ENCODE measurements around the gene SIAH2. TPM values are rescaled to one million over a fixed set of nuclear protein-coding genes. Genes with fewer than 3 reads are reported as not detected.
"Not testable (repeated sequence)": the region's sequence is repeated elsewhere in the genome, so short reads cannot be mapped to it uniquely, and the experiment has no call there.

Gene SIAH2, protein sequence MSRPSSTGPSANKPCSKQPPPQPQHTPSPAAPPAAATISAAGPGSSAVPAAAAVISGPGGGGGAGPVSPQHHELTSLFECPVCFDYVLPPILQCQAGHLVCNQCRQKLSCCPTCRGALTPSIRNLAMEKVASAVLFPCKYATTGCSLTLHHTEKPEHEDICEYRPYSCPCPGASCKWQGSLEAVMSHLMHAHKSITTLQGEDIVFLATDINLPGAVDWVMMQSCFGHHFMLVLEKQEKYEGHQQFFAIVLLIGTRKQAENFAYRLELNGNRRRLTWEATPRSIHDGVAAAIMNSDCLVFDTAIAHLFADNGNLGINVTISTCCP
- polyA plus RNA-seq (ENCODE audit: insufficient read depth in 1 of 5, insufficient read length in 5 of 5, low replicate concordance in 1 of 5): 10 to 100 TPM; 19.4 to 24.1 (median 21.5) TPM
- long read RNA-seq, donor 1, transcript SIAH2-201 (2 exons, 2,517 nt): major isoform, 15 of 15 reads
- long read RNA-seq, donor 1, partial matches to known transcripts: 0 of 15 reads
- long read RNA-seq, donor 1, other reads (novel, unspliced or antisense): 0 of 15 reads
- long read RNA-seq, donor 2, transcript SIAH2-201 (2 exons, 2,517 nt): major isoform, 11 of 11 reads
- long read RNA-seq, donor 2, partial matches to known transcripts: 0 of 11 reads
- long read RNA-seq, donor 2, other reads (novel, unspliced or antisense): 0 of 11 reads
- long read RNA-seq, donor 3, transcript SIAH2-201 (2 exons, 2,517 nt): major isoform, 17 of 24 reads
- long read RNA-seq, donor 3, partial matches to known transcripts: 0 of 24 reads
- long read RNA-seq, donor 3, other reads (novel, unspliced or antisense): 7 of 24 reads
- long read RNA-seq, donor 4, transcript SIAH2-201 (2 exons, 2,517 nt): major isoform, 11 of 11 reads
- long read RNA-seq, donor 4, partial matches to known transcripts: 0 of 11 reads
- long read RNA-seq, donor 4, other reads (novel, unspliced or antisense): 0 of 11 reads
- long read RNA-seq, donor 5, transcript SIAH2-201 (2 exons, 2,517 nt): major isoform, 18 of 18 reads
- long read RNA-seq, donor 5, partial matches to known transcripts: 0 of 18 reads
- long read RNA-seq, donor 5, other reads (novel, unspliced or antisense): 0 of 18 reads
- long read RNA-seq, donor 6, transcript SIAH2-201 (2 exons, 2,517 nt): major isoform, 22 of 22 reads
- long read RNA-seq, donor 6, partial matches to known transcripts: 0 of 22 reads
- long read RNA-seq, donor 6, other reads (novel, unspliced or antisense): 0 of 22 reads
- long read RNA-seq, donor 7, transcript SIAH2-201 (2 exons, 2,517 nt): major isoform, 14 of 15 reads
- long read RNA-seq, donor 7, partial matches to known transcripts: 0 of 15 reads
- long read RNA-seq, donor 7, other reads (novel, unspliced or antisense): 0 of 15 reads
- long read RNA-seq, donor 8, transcript SIAH2-201 (2 exons, 2,517 nt): major isoform, 9 of 9 reads
- long read RNA-seq, donor 8, partial matches to known transcripts: 0 of 9 reads
- long read RNA-seq, donor 8, other reads (novel, unspliced or antisense): 0 of 9 reads

DNA sequence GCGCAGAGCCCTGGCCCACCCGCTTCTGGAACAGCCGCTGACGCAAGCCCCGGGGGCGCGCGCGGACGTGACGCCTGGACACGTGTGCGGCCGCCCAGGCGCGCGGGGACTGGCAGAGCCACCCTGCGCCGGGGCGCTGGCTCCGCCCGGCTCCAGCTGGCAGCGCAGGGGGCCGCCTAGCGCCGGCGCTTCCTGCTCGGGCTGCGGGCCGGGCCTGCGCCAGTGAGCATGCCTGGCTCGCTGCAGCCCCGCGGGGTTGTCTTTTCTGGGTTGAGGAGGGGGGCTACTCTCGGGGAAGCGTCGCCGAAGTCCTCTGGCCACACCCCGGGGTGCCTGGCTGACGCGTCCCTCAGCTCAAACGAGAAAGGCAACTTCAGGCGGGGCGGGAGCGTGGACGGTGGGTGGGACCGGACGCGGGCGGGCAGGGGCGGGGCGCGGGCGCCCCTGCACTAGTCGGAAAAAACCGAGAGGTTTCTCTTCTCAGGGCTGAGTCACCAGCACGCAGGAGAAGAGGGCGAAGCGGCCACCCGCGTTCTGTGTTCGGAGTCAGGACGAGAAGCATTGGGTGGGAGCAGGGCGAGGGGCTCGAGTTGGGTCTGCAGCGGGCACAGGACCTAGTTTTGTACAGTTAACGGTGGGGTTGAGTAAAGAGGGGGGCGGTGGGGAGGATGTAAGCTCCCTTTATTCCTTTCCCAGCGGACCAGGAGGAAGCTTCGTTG, at the start of gene SIAH2:
Gene SIAH2 (minus strand): TSS at position 48 of the 719 bp plus-strand sequence. CDS start 320 bp downstream, outside the sequence.
- peak; percentile 94 to 95 for DNase-seq

GRCh38 chr3:150811984-150812383, 49.0 kb upstream of the SIAH2 start:
- no peak for DNase-seq

DNA sequence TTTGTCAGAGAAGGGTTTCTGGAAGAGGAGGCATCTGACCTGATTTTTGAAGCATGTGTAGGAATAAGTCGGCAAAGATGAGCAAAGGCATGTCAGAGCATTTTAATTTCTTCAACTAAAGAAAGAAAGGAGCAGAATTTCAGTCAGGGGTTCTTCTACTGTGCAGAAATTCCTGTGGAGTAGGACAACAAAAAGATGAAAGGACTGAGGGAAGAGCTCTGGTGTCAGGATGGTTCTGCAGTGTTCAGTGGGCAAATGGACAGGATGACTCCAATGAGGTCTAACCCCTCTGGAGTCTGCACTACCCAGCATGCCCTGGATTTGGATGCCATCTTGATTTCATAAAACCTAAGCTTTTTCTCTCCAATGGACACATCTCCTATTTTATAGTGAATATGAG, 47.7 kb upstream of the SIAH2 start:
- no peak for DNase-seq

GRCh38 chr3:150806185-150806835, 43.3 kb upstream of the SIAH2 start:
- DNase-seq: no peak

- DNase-seq: no peak
These were observed 42.4 kb upstream of the SIAH2 start for GRCh38 chr3:150805354-150805753.

GRCh38 chr3:150803440-150803985, 40.5 kb upstream of the SIAH2 start:
- no peak for DNase-seq

- no peak for DNase-seq
These were observed 37.8 kb upstream of the SIAH2 start for GRCh38 chr3:150800722-150801121.

- DNase-seq: no peak
These were observed 35.2 kb upstream of the SIAH2 start for GRCh38 chr3:150798122-150798618.

- DNase-seq: no peak
These were observed 34.2 kb upstream of the SIAH2 start for GRCh38 chr3:150797155-150797554.

GRCh38 chr3:150796527-150796926, 33.6 kb upstream of the SIAH2 start:
- not testable (repeated sequence) for DNase-seq

DNA sequence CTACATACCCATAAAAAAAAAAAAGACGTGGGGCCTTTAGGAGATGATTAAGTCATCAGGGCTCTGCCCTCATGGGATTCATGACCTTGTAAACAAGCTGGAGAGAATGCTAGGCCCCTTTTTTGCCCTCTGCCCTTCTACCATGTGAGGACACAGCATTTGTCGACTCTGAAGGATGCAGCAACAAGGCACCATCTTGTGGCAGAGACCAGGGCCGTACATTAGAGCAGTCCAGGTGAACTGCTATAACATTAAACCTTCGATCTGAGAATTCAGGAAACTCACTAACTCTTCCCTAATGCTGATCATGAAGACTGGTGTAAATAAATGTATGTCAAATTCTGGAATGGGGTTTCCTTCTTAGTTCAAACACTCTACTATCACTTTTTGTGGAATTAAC, 30.7 kb upstream of the SIAH2 start:
- no peak for DNase-seq

GRCh38 chr3:150790629-150791028, 27.7 kb upstream of the SIAH2 start:
- no peak for DNase-seq

GRCh38 chr3:150789451-150789850, 26.5 kb upstream of the SIAH2 start:
- no peak for DNase-seq

DNA sequence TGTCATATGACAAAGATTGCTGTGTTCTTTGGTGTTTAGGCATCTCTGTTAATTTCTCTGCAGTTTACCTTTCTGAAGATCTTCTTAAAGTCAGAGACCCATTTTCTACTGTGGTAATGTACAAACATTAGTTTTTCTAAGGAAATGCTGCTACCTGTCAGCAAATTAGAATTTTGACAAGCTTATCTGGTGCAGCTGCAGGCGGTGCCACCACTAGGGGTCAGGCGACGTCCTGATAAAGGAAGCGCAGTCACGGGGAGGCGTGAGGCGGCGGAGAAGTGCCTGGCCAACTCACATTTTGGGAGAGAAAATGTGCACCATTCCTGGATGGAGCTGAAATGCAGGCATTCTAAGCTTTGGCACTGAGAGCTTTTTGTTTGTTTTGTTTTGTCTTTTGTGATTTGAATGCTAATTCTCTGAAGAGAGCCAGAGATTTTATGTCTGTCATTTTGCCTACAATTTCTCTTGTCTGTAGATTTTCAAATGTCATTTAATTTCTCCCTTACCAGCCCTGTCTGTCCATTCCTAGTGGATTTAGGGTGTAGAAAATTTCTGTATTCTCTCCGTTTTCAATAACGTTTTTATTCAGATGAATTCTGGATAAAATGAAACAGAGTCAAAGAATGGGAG, 24.9 kb upstream of the SIAH2 start:
- DNase-seq: peak; percentile 64 to 73

DNA sequence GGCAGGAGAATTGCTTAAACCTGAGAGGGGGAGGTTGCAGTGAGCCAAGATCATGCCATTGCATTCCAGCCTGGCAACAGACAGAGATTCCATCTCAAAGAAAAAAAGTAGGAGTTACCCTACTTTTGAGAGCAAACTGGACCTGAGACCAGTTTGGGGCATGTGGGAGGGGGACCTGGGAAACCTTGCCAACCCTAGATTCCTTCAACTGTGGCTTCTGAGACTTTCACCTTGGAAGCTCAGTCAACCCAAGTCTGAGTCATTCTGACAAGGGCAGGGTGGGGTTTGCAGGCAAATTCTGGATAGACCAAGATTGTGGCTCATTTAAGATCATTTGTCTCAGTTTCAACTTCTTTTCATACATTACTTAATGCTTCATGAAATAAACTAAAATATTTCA, 23.8 kb upstream of the SIAH2 start:
- no peak for DNase-seq

DNA sequence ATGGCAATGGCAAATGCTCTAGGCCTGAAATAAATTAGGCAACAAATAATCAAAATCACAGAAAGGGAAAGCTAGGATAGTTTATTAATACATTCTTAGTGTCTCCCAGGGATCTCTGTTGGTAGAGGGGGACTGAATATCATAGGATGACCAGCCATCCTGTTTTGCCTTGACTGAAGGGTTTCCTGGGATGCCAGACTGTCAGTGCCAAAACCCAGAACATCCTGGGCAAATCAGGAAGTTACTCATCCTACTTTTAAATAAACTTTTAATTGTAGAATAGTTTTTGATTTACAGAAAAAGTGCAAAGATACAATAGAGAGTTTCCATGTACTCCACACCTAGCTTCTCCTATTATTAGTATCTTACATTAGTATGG, 21.8 kb upstream of the SIAH2 start:
- no peak for DNase-seq

GRCh38 chr3:150783920-150784746, 21.2 kb upstream of the SIAH2 start:
- DNase-seq: no peak

- no peak for DNase-seq
These were observed 20.3 kb upstream of the SIAH2 start for GRCh38 chr3:150783316-150783715.
